Naive thymus-derived CD4-positive, alpha-beta T cell (primary cell): ENCODE data around the gene DDX10. TPM values are rescaled to one million over a fixed set of nuclear protein-coding genes. Genes with fewer than 3 reads are reported as not detected.
A peak's percentile ranks its signal among the peaks of the same experiment; 100 is the strongest.

Experiments
- ATAC-seq: fragments of 150-1000 bp; cut with Tn5 transposase; 2 replicates; pipeline ENCODE4 v1.10.0; 2021; ENCODE audit warnings: mild to moderate bottlenecking, moderate library complexity
- CTCF ChIA-PET: fragments of 350-600 bp; sonication (Branson Sonifier 250); formaldehyde crosslinking; loops from one replicate; lab custom pipeline; 2021; ENCODE audit warnings: antibody characterized with exemption; lab: Charles Lee
- POLR2A ChIA-PET: fragments of 350-600 bp; sonication (Branson Sonifier 250); formaldehyde crosslinking; loops from one replicate; lab custom pipeline; 2021; ENCODE audit warnings: antibody characterized with exemption, inconsistent platforms; lab: Charles Lee
- DNase-seq, 9 donors: peaks; one replicate each; pipeline versions ENCODE4 v3.0.0 to v3.0.0-alpha.2; 2020 to 2022; ENCODE audit warnings: mixed read lengths in 1 of 9
- H3K27ac ChIP-seq: one replicate; pipeline ENCODE4 v1.7.0; 2013; ENCODE audit warnings: mild to moderate bottlenecking, low read depth, low read length, moderate library complexity
- H3K27me3 ChIP-seq, 2 donors: one replicate each; pipeline ENCODE4 v1.7.0; 2013; ENCODE audit warnings: low read length in 2 of 2, mild to moderate bottlenecking in 2 of 2, moderate library complexity in 2 of 2; ENCODE audit not compliant: control insufficient read depth in 2 of 2, insufficient read depth in 2 of 2
- H3K36me3 ChIP-seq, 3 experiments: 1 replicate in 2 of 3; 2 replicates in 1 of 3; pipeline ENCODE4 v1.7.0; 2013; ENCODE audit warnings: low read length in 3 of 3, mild to moderate bottlenecking in 3 of 3, moderate library complexity in 1 of 3; ENCODE audit not compliant: insufficient read depth in 3 of 3, control insufficient read depth in 2 of 3
- H3K4me1 ChIP-seq, 2 donors: one replicate each; pipeline ENCODE4 v1.7.0; 2013; ENCODE audit warnings: low read length in 2 of 2, mild to moderate bottlenecking in 2 of 2, moderate library complexity in 1 of 2; ENCODE audit not compliant: control insufficient read depth in 2 of 2, insufficient read depth in 2 of 2
- H3K4me3 ChIP-seq: 2 replicates; pipeline ENCODE4 v1.7.0; 2013; ENCODE audit warnings: mild to moderate bottlenecking, low read length
- H3K9me3 ChIP-seq, 3 experiments: 1 replicate in 2 of 3; 2 replicates in 1 of 3; pipeline ENCODE4 v1.7.0; 2013; ENCODE audit warnings: low read length in 3 of 3; ENCODE audit not compliant: control insufficient read depth in 2 of 3
- H3K27ac Mint-ChIP-seq, 9 donors: one replicate each; pipeline ENCODE4 v1.8.0; 2020 to 2022; ENCODE audit warnings: mixed read lengths in 9 of 9, mild to moderate bottlenecking in 8 of 9, moderate library complexity in 5 of 9, inconsistent platforms in 2 of 9
- H3K27me3 Mint-ChIP-seq, 5 donors: one replicate each; pipeline ENCODE4 v1.8.0; 2021 to 2022; ENCODE audit warnings: mixed read lengths in 5 of 5, mild to moderate bottlenecking in 1 of 5
- H3K36me3 Mint-ChIP-seq, 5 donors: one replicate each; pipeline ENCODE4 v1.8.0; 2020 to 2022; ENCODE audit warnings: mixed read lengths in 5 of 5, mild to moderate bottlenecking in 3 of 5, inconsistent platforms in 1 of 5
- H3K4me1 Mint-ChIP-seq, 7 donors: one replicate each; pipeline ENCODE4 v1.8.0; 2020 to 2022; ENCODE audit warnings: mixed read lengths in 7 of 7, mild to moderate bottlenecking in 3 of 7, inconsistent platforms in 1 of 7
- H3K4me3 Mint-ChIP-seq, 10 donors: one replicate each; pipeline ENCODE4 v1.8.0; 2020 to 2022; ENCODE audit warnings: mild to moderate bottlenecking in 10 of 10, mixed read lengths in 10 of 10, moderate library complexity in 6 of 10, inconsistent platforms in 2 of 10
- H3K9me3 Mint-ChIP-seq, 11 donors: one replicate each; pipeline ENCODE4 v1.8.0; 2020 to 2022; ENCODE audit warnings: mixed read lengths in 11 of 11, mild to moderate bottlenecking in 4 of 11, inconsistent platforms in 1 of 11, moderate library complexity in 1 of 11
- intact Hi-C, 2 donors: fragments of 100-400 bp; cut with micrococcal nuclease; formaldehyde crosslinking; loops; one replicate each; pipeline ENCODE4 v1.15.1; 2023
- polyA plus RNA-seq, 2 donors: library from polyadenylated mRNA; unstranded; fragments of 300-500 nt; fragmentation: Illumina TruSeq; gene quantifications; one replicate each; pipeline ENCODE4 v1.2.3, GENCODE V29; 2021
- total RNA-seq, 6 experiments: library from RNA in 5 of 6; stranded (reverse) in 5 of 6; gene quantifications; 1 replicate in 5 of 6; 2 replicates in 1 of 6; pipeline ENCODE4 v1.2.3 and lab custom pipeline; 2021 to 2026

The DDX10 gene
- total and polyA plus RNA-seq, 7 experiments from 2014 or later = 14.8 to 34.6 (median 22.4) TPM

DNA sequence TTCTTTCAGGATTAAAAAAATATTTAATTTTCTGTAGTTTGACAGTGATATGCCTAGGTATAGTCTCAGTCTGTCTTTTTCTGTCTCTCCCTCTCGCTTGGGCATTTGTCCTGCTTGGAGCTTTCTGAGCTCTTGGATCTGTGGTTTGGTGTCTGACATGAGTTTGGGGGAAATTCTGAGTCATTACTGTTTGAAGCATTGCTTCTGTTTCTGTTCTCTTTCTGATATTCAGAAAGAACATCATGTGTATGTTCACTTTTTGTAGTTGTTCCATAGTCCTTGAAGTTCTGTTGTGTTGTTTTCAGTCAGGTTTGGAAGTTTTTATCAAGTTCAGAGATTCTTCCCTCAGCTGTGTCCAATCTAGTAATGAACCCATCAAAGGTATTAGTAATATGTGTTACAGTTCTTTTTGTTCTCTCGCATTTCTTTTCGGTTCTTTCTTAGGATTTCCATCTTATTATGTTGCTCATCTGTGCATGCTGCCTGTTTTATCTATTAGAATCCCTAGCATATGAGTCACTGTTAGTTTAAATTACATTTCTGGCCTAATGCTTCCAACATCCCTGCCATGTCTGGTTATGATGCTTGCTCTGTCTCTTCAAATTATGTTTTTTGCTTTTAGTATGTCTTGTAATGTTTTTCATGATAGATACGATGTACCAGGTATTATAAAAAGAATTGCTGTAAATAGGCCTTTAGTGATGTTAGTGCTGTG lies 48.4 kb downstream of the DDX10 start:
- no peak for ATAC-seq
- H3K36me3 ChIP-seq = peaks cover 0 to 24% (median 0%) of the 10 kb centered on the region in 3 experiments
- Mint-ChIP-seq H3K9me3 (peaks cover 2 to 21% (median 10%) of the 10 kb centered on the region in 11 donors), H3K27me3 (no peaks in the 10 kb centered on the region), H3K4me1 (peaks cover 0 to 19% (median 11%) of the 10 kb centered on the region in 7 donors), H3K36me3 (peaks cover 24 to 83% (median 70%) of the 10 kb centered on the region in 5 donors), H3K27ac (no peak overlapping the region), H3K4me3 (no peak overlapping the region)
- H3K27me3 ChIP-seq = no peaks in the 10 kb centered on the region
- POLR2A ChIA-PET = no interaction called here
- H3K4me1 ChIP-seq = no peaks in the 10 kb centered on the region
- CTCF ChIA-PET = interaction anchor here (0.7 kb wide), 1 partner anchor 316 kb away, joined by 3 read pairs; no protein-coding TSS in a partner anchor
- no peak for DNase-seq
- H3K4me3 ChIP-seq = no peak overlapping the region
- H3K9me3 ChIP-seq = peaks cover 0 to 4% (median 0%) of the 10 kb centered on the region in 3 experiments
- no peak overlapping the region for H3K27ac ChIP-seq
- intact Hi-C loops = no loop called here

DNA sequence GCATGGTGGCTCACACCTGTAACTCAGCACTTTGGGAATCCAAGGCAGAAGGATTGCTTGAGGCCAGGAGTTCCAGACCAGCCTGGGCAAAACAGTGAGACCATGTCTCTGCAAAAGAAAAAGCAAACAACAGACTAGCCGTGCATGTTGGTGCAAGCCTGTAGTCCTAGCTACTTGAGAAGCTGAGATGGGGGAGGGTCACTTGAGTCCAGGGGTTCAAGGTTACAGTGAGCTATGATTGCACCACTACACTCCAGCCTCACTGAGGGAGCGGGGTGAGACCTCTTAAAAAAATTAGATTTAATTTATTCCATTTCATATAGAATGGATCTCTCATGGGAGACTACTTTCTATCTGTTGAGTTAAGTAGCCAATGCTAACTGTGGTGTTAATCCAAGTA lies 50.4 kb downstream of the DDX10 start:
- no peak overlapping the region for H3K4me3 Mint-ChIP-seq
- peaks cover 0 to 14% (median 11%) of the 10 kb centered on the region in 7 donors for H3K4me1 Mint-ChIP-seq
- intact Hi-C loops = no loop called here
- H3K27me3 Mint-ChIP-seq = no peaks in the 10 kb centered on the region
- CTCF ChIA-PET = no interaction called here
- no peak overlapping the region for H3K4me3 ChIP-seq
- POLR2A ChIA-PET = no interaction called here
- no peak overlapping the region for H3K27ac Mint-ChIP-seq
- ATAC-seq (no peak), DNase-seq (no peak)
- H3K36me3 ChIP-seq = peaks cover 0 to 18% (median 0%) of the 10 kb centered on the region in 3 experiments
- H3K36me3 Mint-ChIP-seq = peaks cover 11 to 74% (median 61%) of the 10 kb centered on the region in 5 donors
- peaks cover 0 to 7% (median 2%) of the 10 kb centered on the region in 11 donors for H3K9me3 Mint-ChIP-seq
- no peak overlapping the region for H3K27ac ChIP-seq
- H3K27me3 ChIP-seq = no peaks in the 10 kb centered on the region
- H3K9me3 ChIP-seq = no peaks in the 10 kb centered on the region
- no peaks in the 10 kb centered on the region for H3K4me1 ChIP-seq

DNA sequence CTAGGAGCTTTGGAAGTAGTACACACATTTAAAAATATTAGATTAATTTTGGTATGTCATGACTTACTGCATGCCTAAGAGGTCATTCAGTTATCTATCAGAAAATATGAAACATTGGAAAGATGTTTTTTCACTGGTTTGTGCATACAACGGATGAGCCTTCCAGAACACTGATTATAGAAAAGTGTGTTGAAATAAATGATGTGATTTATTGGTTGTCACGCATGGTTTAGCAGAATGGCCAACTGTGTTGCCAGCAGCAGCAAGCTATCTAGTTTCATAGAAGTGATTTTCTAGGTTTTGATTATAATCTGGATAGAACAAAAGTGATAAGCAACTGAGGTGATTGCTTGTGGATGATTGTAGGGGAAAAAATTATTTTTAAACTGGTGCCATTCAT lies 53.6 kb downstream of the DDX10 start:
- no peak for DNase-seq
- Mint-ChIP-seq H3K4me3 (no peak overlapping the region), H3K27me3 (no peaks in the 10 kb centered on the region), H3K9me3 (peaks cover 0 to 4% (median 0%) of the 10 kb centered on the region in 11 donors), H3K36me3 (peaks cover 16 to 74% (median 58%) of the 10 kb centered on the region in 5 donors), H3K4me1 (peaks cover 0 to 7% (median 0%) of the 10 kb centered on the region in 7 donors), H3K27ac (peak overlapping the region in 1 of 9 donors; percentile 47)
- no peaks in the 10 kb centered on the region for H3K9me3 ChIP-seq
- ATAC-seq = no peak
- ChIA-PET CTCF (interaction anchor here (0.6 kb wide), 1 partner anchor 21 kb away, joined by 4 read pairs; no protein-coding TSS in a partner anchor), POLR2A (no interaction called here)
- H3K36me3 ChIP-seq = peaks cover 0 to 13% (median 0%) of the 10 kb centered on the region in 3 experiments
- no peak overlapping the region for H3K27ac ChIP-seq
- intact Hi-C loops = no loop called here
- H3K4me3 ChIP-seq = no peak overlapping the region
- H3K27me3 ChIP-seq = no peaks in the 10 kb centered on the region
- no peaks in the 10 kb centered on the region for H3K4me1 ChIP-seq

DNA sequence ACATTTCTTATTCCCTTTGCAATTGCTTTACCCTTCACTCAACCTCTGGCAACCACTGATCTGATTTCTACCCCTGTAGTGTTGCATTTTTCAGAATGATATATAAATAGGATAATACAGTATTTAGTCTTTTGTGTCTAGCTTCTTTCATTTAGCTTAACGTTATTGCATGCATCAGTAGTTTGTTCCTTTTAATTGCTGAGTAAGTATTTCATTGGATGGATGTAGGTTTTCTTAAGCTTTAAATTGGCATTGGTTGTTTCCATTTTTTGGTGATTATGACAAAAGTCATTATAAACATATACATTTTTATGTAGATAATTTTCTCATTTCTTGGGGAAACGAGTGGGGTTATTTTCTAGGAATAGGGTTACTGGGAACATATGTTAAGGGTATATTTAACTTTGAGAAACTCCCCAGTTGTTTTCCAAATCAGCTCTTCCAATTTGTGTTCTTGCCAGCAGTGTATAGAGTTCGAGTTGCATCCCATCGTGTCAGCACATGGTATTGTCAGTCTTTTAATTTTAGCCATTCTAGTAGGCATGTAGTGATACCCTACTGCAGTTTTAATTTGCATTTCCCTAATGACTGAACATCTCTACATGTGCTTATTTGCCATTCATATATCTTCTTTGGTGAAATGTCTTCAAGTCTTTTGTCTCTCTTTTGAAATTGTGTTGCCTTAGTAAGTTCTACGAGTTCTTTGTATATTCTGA lies 60.3 kb downstream of the DDX10 start:
- Histone ChIP-seq H3K4me3 (no peak overlapping the region), H3K36me3 (peaks cover 0 to 17% (median 0%) of the 10 kb centered on the region in 3 experiments), H3K27me3 (no peaks in the 10 kb centered on the region), H3K4me1 (no peaks in the 10 kb centered on the region), H3K9me3 (peaks cover 0 to 3% (median 0%) of the 10 kb centered on the region in 3 experiments), H3K27ac (no peak overlapping the region)
- ATAC-seq (no peak), DNase-seq (no peak)
- no peaks in the 10 kb centered on the region for H3K27me3 Mint-ChIP-seq
- ChIA-PET POLR2A (no interaction called here), CTCF (no interaction called here)
- H3K4me3 Mint-ChIP-seq = no peak overlapping the region
- H3K9me3 Mint-ChIP-seq = peaks cover 0 to 10% (median 3%) of the 10 kb centered on the region in 11 donors
- H3K36me3 Mint-ChIP-seq = peaks cover 16 to 66% (median 46%) of the 10 kb centered on the region in 5 donors
- intact Hi-C loops = no loop called here
- peaks cover 6 to 29% (median 14%) of the 10 kb centered on the region in 7 donors for H3K4me1 Mint-ChIP-seq
- H3K27ac Mint-ChIP-seq = no peak overlapping the region

- peak overlapping the region in 1 of 9 donors; percentile 16 for H3K27ac Mint-ChIP-seq
- no peak overlapping the region for H3K27ac ChIP-seq
- CTCF ChIA-PET = no interaction called here
Measured at GRCh38 chr11:108726077-108726800, 61.4 kb downstream of the DDX10 start.

DNA sequence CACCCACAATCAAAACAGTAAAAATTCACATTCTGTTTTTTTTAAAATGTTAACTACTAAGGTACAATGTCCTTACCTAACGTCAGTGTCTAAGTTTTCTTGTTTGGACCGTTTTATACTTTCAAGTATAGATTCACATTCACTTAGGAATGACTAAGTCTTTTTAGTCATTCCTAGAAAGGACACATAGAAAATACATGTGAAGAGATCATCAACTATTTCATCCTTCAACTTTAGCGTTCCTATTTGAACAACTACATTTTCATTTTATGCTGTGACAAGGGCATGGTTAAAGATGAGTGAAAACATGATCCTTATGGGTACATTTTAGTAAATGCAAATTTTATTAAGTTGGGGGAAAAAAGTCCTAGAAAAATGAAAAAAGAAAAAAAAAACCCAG lies 62.8 kb downstream of the DDX10 start:
- peak overlapping the region in 1 of 9 donors; percentile 76 for H3K27ac Mint-ChIP-seq
- POLR2A ChIA-PET = no interaction called here
- peaks cover 11 to 43% (median 21%) of the 10 kb centered on the region in 7 donors for H3K4me1 Mint-ChIP-seq
- no peak for DNase-seq
- peaks cover 0 to 10% (median 3%) of the 10 kb centered on the region in 11 donors for H3K9me3 Mint-ChIP-seq
- Histone ChIP-seq H3K4me3 (no peak overlapping the region), H3K27me3 (no peaks in the 10 kb centered on the region), H3K36me3 (peaks cover 0 to 17% (median 0%) of the 10 kb centered on the region in 3 experiments), H3K4me1 (no peaks in the 10 kb centered on the region), H3K9me3 (peaks cover 0 to 3% (median 0%) of the 10 kb centered on the region in 3 experiments), H3K27ac (no peak overlapping the region)
- no peak for ATAC-seq
- no peaks in the 10 kb centered on the region for H3K27me3 Mint-ChIP-seq
- peaks cover 24 to 57% (median 39%) of the 10 kb centered on the region in 5 donors for H3K36me3 Mint-ChIP-seq
- intact Hi-C loops = no loop called here
- no peak overlapping the region for H3K4me3 Mint-ChIP-seq
- CTCF ChIA-PET = interaction anchor here (0.6 kb wide), 1 partner anchor 222 kb away, joined by 3 read pairs; no protein-coding TSS in a partner anchor

More at GRCh38 chr11:108726077-108726800, 61.4 kb downstream of the DDX10 start:
- peaks cover 6 to 30% (median 17%) of the 10 kb centered on the region in 7 donors for H3K4me1 Mint-ChIP-seq
- DNase-seq (no peak), ATAC-seq (no peak)
- intact Hi-C loops = no loop called here
- Histone ChIP-seq H3K36me3 (peaks cover 0 to 17% (median 0%) of the 10 kb centered on the region in 3 experiments), H3K9me3 (peaks cover 0 to 3% (median 0%) of the 10 kb centered on the region in 3 experiments), H3K27me3 (no peaks in the 10 kb centered on the region), H3K4me1 (no peaks in the 10 kb centered on the region), H3K4me3 (no peak overlapping the region)
- no peak overlapping the region for H3K4me3 Mint-ChIP-seq
- peaks cover 0 to 10% (median 3%) of the 10 kb centered on the region in 11 donors for H3K9me3 Mint-ChIP-seq
- peaks cover 16 to 57% (median 38%) of the 10 kb centered on the region in 5 donors for H3K36me3 Mint-ChIP-seq
- no peaks in the 10 kb centered on the region for H3K27me3 Mint-ChIP-seq
- POLR2A ChIA-PET = no interaction called here
